HEK293 (cell line): ENCODE measurements around the gene PHF5A.
A peak's percentile ranks its signal among the peaks of the same experiment; 100 is the strongest.

ENCODE experiments used
- BCL11A ChIP-seq: fragments of 450-650 bp; formaldehyde crosslinking; IDR thresholded peaks from 2 replicates; pipeline ENCODE4 v1.5.1; 2016; ENCODE audit warnings: low read depth, missing biosample characterization, missing genetic modification characterization
- EGR2 ChIP-seq: fragments of 450-650 bp; formaldehyde crosslinking; IDR thresholded peaks from 2 replicates; pipeline ENCODE4 v1.5.1; 2016; ENCODE audit warnings: low read depth, missing biosample characterization, missing genetic modification characterization
- OVOL3 ChIP-seq: fragments of 450-650 bp; formaldehyde crosslinking; IDR thresholded peaks from 2 replicates; pipeline ENCODE4 v1.5.1; 2016; ENCODE audit warnings: missing biosample characterization, missing genetic modification characterization
- PBX3 ChIP-seq: sonication (generic); formaldehyde crosslinking; IDR thresholded peaks from 2 replicates; pipeline ENCODE4 v1.8.1; 2022; ENCODE audit warnings: mild to moderate bottlenecking, moderate library complexity, missing genetic modification reagents
- PRDM1 ChIP-seq: fragments of 450-650 bp; formaldehyde crosslinking; IDR thresholded peaks from 2 replicates; pipeline ENCODE4; 2016; ENCODE audit warnings: missing biosample characterization, missing genetic modification characterization
- PRDM10 ChIP-seq: fragments of 450-650 bp; formaldehyde crosslinking; IDR thresholded peaks from 2 replicates; pipeline ENCODE4 v1.5.1; 2016; ENCODE audit warnings: missing biosample characterization, missing genetic modification characterization
- ZBTB11 ChIP-seq: fragments of 450-650 bp; formaldehyde crosslinking; conservative IDR thresholded peaks from 2 replicates; pipeline ENCODE4 v1.5.1; 2016; ENCODE audit warnings: low read depth, missing biosample characterization, missing genetic modification characterization
- ZBTB7A ChIP-seq: fragments of 450-650 bp; formaldehyde crosslinking; IDR thresholded peaks from 2 replicates; pipeline ENCODE4 v1.5.1; 2016; ENCODE audit warnings: low read depth, missing biosample characterization, missing genetic modification characterization
- ZNF140 ChIP-seq: fragments of 450-650 bp; formaldehyde crosslinking; IDR thresholded peaks from 2 replicates; pipeline ENCODE4 v1.5.1; 2016; ENCODE audit warnings: missing biosample characterization, missing genetic modification characterization
- ZNF239 ChIP-seq: fragments of 450-650 bp; formaldehyde crosslinking; IDR thresholded peaks from 2 replicates; pipeline ENCODE4 v1.5.1; 2016; ENCODE audit warnings: missing biosample characterization, missing genetic modification characterization
- ZNF24 ChIP-seq: fragments of 450-650 bp; formaldehyde crosslinking; IDR thresholded peaks from 2 replicates; pipeline ENCODE4 v1.5.1; 2016; ENCODE audit warnings: missing biosample characterization, missing genetic modification characterization
- ZNF391 ChIP-seq: fragments of 450-650 bp; formaldehyde crosslinking; IDR thresholded peaks from 2 replicates; pipeline ENCODE4 v1.5.1; 2016; ENCODE audit warnings: low read depth, missing biosample characterization, missing genetic modification characterization, borderline replicate concordance
- ZNF416 ChIP-seq: fragments of 450-650 bp; formaldehyde crosslinking; IDR thresholded peaks from 2 replicates; pipeline ENCODE4 v1.5.1; 2016; ENCODE audit warnings: missing biosample characterization, missing genetic modification characterization
- ZNF623 ChIP-seq: fragments of 450-650 bp; formaldehyde crosslinking; IDR thresholded peaks from 2 replicates; pipeline ENCODE4 v1.5.1; 2016; ENCODE audit warnings: missing biosample characterization, missing genetic modification characterization
- ZNF768 ChIP-seq: fragments of 450-650 bp; formaldehyde crosslinking; IDR thresholded peaks from 2 replicates; pipeline ENCODE4 v1.5.1; 2018; ENCODE audit warnings: missing biosample characterization, mild to moderate bottlenecking, missing genetic modification characterization
- ZNF791 ChIP-seq: fragments of 450-650 bp; formaldehyde crosslinking; IDR thresholded peaks from 2 replicates; pipeline ENCODE4 v1.5.1; 2016; ENCODE audit warnings: missing biosample characterization, missing genetic modification characterization
- ZSCAN23 ChIP-seq: fragments of 450-650 bp; formaldehyde crosslinking; IDR thresholded peaks from 2 replicates; pipeline ENCODE4 v1.5.1; 2016; ENCODE audit warnings: missing biosample characterization, missing genetic modification characterization
- TF ChIP-seq, protein P1 (sequence below): fragments of 450-650 bp; formaldehyde crosslinking; IDR thresholded peaks from 2 replicates; pipeline ENCODE4 v1.5.1; 2016; ENCODE audit warnings: missing biosample characterization, missing genetic modification characterization, low read depth
- TF ChIP-seq, protein P2 (sequence below): fragments of 450-650 bp; formaldehyde crosslinking; IDR thresholded peaks from 2 replicates; pipeline ENCODE4 v1.5.1; 2017; ENCODE audit warnings: missing biosample characterization, missing genetic modification characterization
- TF ChIP-seq, protein P3 (sequence below): fragments of 450-650 bp; formaldehyde crosslinking; IDR thresholded peaks from 2 replicates; pipeline ENCODE4 v1.5.1; 2016; ENCODE audit warnings: missing biosample characterization, missing genetic modification characterization

The PHF5A gene

GRCh38 chr22:41446639-41447434, 21.7 kb downstream of the PHF5A start, which contains the start of gene TOB2 (continued):
- TF ChIP-seq PRDM10 (tag by site-specific recombination) (peak; percentile 93), ZNF416 (no peak), ZBTB7A (peak; percentile 98), ZNF391 (tag by site-specific recombination) (peak; percentile 96), ZNF623 (tag by site-specific recombination) (no peak; the same call in 1 of the 2 replicates), PRDM1 (peak; percentile 75), ZNF768 (tag by site-specific recombination) (peak; percentile 94; the same call in 1 of the 2 replicates), BCL11A (tag by site-specific recombination) (no peak; the same call in none of the 2 replicates), ZSCAN23 (tag by site-specific recombination) (peak; percentile 93), ZNF791 (tag by site-specific recombination) (no peak), ZBTB11 (tag by site-specific recombination) (peak; percentile 91), PBX3 (peak; percentile 20), ZNF239 (tag by site-specific recombination) (peak; percentile 75), ZNF140 (tag by site-specific recombination) (peak; percentile 78; the same call in 1 of the 2 replicates), OVOL3 (peak; percentile 36; the same call in 1 of the 2 replicates), EGR2 (tag by site-specific recombination) (peak; percentile 74), ZNF24 (peak; percentile 98)
- TF ChIP-seq, protein P1, sequence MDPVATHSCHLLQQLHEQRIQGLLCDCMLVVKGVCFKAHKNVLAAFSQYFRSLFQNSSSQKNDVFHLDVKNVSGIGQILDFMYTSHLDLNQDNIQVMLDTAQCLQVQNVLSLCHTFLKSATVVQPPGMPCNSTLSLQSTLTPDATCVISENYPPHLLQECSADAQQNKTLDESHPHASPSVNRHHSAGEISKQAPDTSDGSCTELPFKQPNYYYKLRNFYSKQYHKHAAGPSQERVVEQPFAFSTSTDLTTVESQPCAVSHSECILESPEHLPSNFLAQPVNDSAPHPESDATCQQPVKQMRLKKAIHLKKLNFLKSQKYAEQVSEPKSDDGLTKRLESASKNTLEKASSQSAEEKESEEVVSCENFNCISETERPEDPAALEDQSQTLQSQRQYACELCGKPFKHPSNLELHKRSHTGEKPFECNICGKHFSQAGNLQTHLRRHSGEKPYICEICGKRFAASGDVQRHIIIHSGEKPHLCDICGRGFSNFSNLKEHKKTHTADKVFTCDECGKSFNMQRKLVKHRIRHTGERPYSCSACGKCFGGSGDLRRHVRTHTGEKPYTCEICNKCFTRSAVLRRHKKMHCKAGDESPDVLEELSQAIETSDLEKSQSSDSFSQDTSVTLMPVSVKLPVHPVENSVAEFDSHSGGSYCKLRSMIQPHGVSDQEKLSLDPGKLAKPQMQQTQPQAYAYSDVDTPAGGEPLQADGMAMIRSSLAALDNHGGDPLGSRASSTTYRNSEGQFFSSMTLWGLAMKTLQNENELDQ (tag by site-specific recombination), result no peak
- TF ChIP-seq, protein P2, sequence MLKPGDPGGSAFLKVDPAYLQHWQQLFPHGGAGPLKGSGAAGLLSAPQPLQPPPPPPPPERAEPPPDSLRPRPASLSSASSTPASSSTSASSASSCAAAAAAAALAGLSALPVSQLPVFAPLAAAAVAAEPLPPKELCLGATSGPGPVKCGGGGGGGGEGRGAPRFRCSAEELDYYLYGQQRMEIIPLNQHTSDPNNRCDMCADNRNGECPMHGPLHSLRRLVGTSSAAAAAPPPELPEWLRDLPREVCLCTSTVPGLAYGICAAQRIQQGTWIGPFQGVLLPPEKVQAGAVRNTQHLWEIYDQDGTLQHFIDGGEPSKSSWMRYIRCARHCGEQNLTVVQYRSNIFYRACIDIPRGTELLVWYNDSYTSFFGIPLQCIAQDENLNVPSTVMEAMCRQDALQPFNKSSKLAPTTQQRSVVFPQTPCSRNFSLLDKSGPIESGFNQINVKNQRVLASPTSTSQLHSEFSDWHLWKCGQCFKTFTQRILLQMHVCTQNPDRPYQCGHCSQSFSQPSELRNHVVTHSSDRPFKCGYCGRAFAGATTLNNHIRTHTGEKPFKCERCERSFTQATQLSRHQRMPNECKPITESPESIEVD, result peak; percentile 36; the same call in 1 of the 2 replicates
- TF ChIP-seq, protein P3, sequence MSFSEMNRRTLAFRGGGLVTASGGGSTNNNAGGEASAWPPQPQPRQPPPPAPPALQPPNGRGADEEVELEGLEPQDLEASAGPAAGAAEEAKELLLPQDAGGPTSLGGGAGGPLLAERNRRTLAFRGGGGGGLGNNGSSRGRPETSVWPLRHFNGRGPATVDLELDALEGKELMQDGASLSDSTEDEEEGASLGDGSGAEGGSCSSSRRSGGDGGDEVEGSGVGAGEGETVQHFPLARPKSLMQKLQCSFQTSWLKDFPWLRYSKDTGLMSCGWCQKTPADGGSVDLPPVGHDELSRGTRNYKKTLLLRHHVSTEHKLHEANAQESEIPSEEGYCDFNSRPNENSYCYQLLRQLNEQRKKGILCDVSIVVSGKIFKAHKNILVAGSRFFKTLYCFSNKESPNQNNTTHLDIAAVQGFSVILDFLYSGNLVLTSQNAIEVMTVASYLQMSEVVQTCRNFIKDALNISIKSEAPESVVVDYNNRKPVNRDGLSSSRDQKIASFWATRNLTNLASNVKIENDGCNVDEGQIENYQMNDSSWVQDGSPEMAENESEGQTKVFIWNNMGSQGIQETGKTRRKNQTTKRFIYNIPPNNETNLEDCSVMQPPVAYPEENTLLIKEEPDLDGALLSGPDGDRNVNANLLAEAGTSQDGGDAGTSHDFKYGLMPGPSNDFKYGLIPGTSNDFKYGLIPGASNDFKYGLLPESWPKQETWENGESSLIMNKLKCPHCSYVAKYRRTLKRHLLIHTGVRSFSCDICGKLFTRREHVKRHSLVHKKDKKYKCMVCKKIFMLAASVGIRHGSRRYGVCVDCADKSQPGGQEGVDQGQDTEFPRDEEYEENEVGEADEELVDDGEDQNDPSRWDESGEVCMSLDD (tag by site-specific recombination), result peak; percentile 98
